Measurements from ENCODE around the gene INTS1. TPM values are rescaled to one million over a fixed set of nuclear protein-coding genes. Genes with fewer than 3 reads are reported as not detected.
A peak's percentile ranks its signal among the peaks of the same experiment; 100 is the strongest.

INTS1 gene
- polyA plus RNA-seq, 2 of the 4 experiments (the other 2 are of a cell fraction), result 14.6 to 48.1 TPM

DNA sequence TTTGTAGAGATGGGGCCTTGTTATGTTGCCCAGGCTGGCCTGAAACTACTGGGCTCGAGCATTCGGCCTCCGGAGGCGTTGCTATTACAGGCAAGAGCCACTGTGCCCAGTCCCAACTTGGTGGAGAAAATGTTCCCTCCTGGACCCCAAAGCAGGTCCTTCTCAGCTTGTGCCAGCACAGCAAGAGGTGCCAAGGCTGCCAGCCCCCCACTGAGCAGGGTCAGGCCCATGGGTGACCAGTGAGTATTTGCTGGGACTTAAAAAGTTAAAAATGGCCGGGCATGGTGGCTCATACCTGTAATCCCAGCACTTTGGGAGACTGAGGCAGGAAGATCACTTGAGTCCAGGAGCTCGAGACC, 30.9 kb upstream of the INTS1 start:
- CTCF ChIA-PET, result interaction anchor here (0.9 to 18.4 kb wide), 9 partner anchors 13 to 102 kb away, joined by 3 to 204 read pairs (median 4); partner anchors contain the start of gene TMEM184A
- H3K4me3 ChIP-seq, result peak overlapping the region; percentile 98; the same call in 2 of the 3 replicates
- H3K9me3 ChIP-seq, result no peaks in the 10 kb centered on the region
- ATAC-seq, result no peak
- no peak for DNase-seq (ENCODE audit: low read depth in 1 of 2, low spot score in 1 of 2)
- POLR2A ChIA-PET, result interaction anchor here (1.1 kb wide), 1 partner anchor 17 kb away, joined by 5 read pairs; no protein-coding TSS in a partner anchor
- H3K4me1 ChIP-seq, result peaks cover 57% of the 10 kb centered on the region
- 88% methylated on average over 6 of the region's 6 CpGs for WGBS (ENCODE audit: missing lambda C conversion rate)
- H3K4me2 ChIP-seq, result peak overlapping the region; percentile 98
- H3K27ac ChIP-seq, result peak overlapping the region; percentile 97 to 98
- no peak for FAIRE-seq
- peak; percentile 65; the same call in 1 of the 2 replicates for TF ChIP-seq POLR2AphosphoS2 (conservative IDR thresholded peaks at IDR 0.05; ENCODE audit: low read length)
- peak; percentile 80 for TF ChIP-seq HOXB13 (CRISPR knock-in tag; IDR thresholded peaks at IDR 0.05; ENCODE audit: low read depth)
- no peak for TF ChIP-seq POLR2A (IDR thresholded peaks at IDR 0.05; ENCODE audit: low read length)
- TF ChIP-seq CHD4 (IDR thresholded peaks at IDR 0.05; ENCODE audit: borderline replicate concordance), result no peak
- TF ChIP-seq FOSL2 (IDR thresholded peaks at IDR 0.05), result no peak
- no peak for TF ChIP-seq FOSL2 (CRISPR knock-in tag; IDR thresholded peaks at IDR 0.05)
- TF ChIP-seq ESRRA (IDR thresholded peaks at IDR 0.05; ENCODE audit: borderline replicate concordance, low read length), result no peak
- TF ChIP-seq JUN (IDR thresholded peaks at IDR 0.05), result peak in 1 of 2 experiments; percentile 36; a peak in 1 of 5 replicates
- TF ChIP-seq ZNF302 (CRISPR knock-in tag; IDR thresholded peaks at IDR 0.05), result 0 out of 2 replicates have a peak, but pooled peaks have one; percentile 38
- TF ChIP-seq EHF (CRISPR knock-in tag; IDR thresholded peaks at IDR 0.05), result 0 out of 2 replicates have a peak, but pooled peaks have one; percentile 67
- TF ChIP-seq BHLHE40 (IDR thresholded peaks at IDR 0.05; ENCODE audit: low read depth, low read length), result no peak
- no peak for TF ChIP-seq KDM1A (IDR thresholded peaks at IDR 0.05; ENCODE audit: low read depth)

DNA sequence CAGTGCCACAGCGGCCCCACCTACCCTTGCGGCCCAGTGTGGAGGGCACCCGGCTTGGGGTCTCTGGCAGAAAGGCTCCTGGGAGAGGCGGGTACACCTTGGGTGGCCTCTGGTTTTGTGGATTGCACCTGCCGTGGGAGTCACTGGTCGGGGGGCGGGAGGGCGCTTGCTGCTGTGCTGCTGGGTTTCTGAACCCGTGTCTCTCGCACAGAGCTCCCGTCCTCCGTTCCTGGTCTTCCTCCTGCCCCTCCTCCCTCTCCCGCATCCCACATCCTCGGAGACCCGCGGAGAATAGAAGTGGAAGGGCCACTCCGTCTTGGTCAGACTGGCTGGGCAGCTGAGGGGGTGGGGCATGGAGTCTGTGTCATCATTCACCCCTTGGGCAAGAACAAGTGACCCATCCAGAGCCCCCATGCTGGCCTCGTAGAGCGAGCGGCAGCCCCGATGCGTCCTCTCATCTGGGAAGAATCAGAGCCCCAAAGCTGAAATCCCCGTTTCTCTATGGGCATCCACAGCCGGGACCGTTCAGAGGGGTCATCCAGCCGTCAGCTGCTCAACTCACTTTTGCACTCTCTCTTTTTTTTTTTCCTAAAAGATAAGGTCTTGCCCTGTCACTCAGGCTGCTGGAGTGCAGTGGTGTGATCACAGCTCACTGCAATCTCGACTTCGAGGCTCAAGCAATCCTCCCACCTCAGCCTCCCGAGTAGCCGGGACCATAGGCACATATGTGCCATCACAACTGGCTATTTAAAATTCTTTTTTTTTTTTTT, 30.3 kb upstream of the INTS1 start:
- POLR2A ChIA-PET, result interaction anchor here (1.1 kb wide), 1 partner anchor 16 kb away, joined by 5 read pairs; no protein-coding TSS in a partner anchor
- H3K4me2 ChIP-seq, result peak overlapping the region; percentile 98
- ATAC-seq (no peak), FAIRE-seq (no peak), DNase-seq (ENCODE audit: low read depth in 1 of 2, low spot score in 1 of 2) (peak in 1 of 2 experiments; percentile 64)
- peak overlapping the region; percentile 97 to 98 for H3K27ac ChIP-seq
- CTCF ChIA-PET, result interaction anchor here (0.8 to 18.4 kb wide), 11 partner anchors 9 to 102 kb away, joined by 3 to 204 read pairs (median 5); partner anchors contain the start of gene TMEM184A
- H3K4me3 ChIP-seq, result peak overlapping the region; percentile 98
- no peaks in the 10 kb centered on the region for H3K9me3 ChIP-seq
- 66% methylated on average over 24 of the region's 30 CpGs for WGBS (ENCODE audit: missing lambda C conversion rate)
- TF ChIP-seq CHD2 (IDR thresholded peaks at IDR 0.05; ENCODE audit: low read length, partially characterized antibody), result no peak
- no peak for TF ChIP-seq PHF8 (IDR thresholded peaks at IDR 0.05; ENCODE audit: borderline replicate concordance, low read depth)
- no peak for TF ChIP-seq ZNF302 (CRISPR knock-in tag; IDR thresholded peaks at IDR 0.05)
- TF ChIP-seq RCOR1 (IDR thresholded peaks at IDR 0.05; ENCODE audit: low read depth, low read length), result no peak
- TF ChIP-seq KDM5A (IDR thresholded peaks at IDR 0.05), result no peak
- 0 out of 2 replicates have a peak, but pooled peaks have one; percentile 36 for TF ChIP-seq RARB (CRISPR knock-in tag; IDR thresholded peaks at IDR 0.05)
- no peak for TF ChIP-seq MAZ (IDR thresholded peaks at IDR 0.05; ENCODE audit: borderline replicate concordance, low read depth, low read length)
- no peak for TF ChIP-seq ZFP36 (IDR thresholded peaks at IDR 0.05; ENCODE audit: borderline replicate concordance, partially characterized antibody)
- TF ChIP-seq EHF (CRISPR knock-in tag; IDR thresholded peaks at IDR 0.05), result peak; percentile 61; the same call in 1 of the 2 replicates
- TF ChIP-seq HOXB5 (CRISPR knock-in tag; IDR thresholded peaks at IDR 0.05), result no peak
- no peak for TF ChIP-seq EP300 (IDR thresholded peaks at IDR 0.05)
- peak; percentile 70; the same call in 1 of the 2 replicates for TF ChIP-seq HEYL (CRISPR knock-in tag; IDR thresholded peaks at IDR 0.05)
- TF ChIP-seq MAFK (IDR thresholded peaks at IDR 0.05; ENCODE audit: partially characterized antibody), result no peak
- peak; percentile 23; the same call in 1 of the 2 replicates for TF ChIP-seq HOXA7 (CRISPR knock-in tag; IDR thresholded peaks at IDR 0.05)
- TF ChIP-seq MYC (IDR thresholded peaks at IDR 0.05; ENCODE audit: borderline replicate concordance, low read length), result no peak
- no peak for TF ChIP-seq ZSCAN20 (CRISPR knock-in tag; IDR thresholded peaks at IDR 0.05)
- TF ChIP-seq TFCP2L1 (CRISPR knock-in tag; IDR thresholded peaks at IDR 0.05), result 0 out of 2 replicates have a peak, but pooled peaks have one; percentile 25
- TF ChIP-seq, protein P1, sequence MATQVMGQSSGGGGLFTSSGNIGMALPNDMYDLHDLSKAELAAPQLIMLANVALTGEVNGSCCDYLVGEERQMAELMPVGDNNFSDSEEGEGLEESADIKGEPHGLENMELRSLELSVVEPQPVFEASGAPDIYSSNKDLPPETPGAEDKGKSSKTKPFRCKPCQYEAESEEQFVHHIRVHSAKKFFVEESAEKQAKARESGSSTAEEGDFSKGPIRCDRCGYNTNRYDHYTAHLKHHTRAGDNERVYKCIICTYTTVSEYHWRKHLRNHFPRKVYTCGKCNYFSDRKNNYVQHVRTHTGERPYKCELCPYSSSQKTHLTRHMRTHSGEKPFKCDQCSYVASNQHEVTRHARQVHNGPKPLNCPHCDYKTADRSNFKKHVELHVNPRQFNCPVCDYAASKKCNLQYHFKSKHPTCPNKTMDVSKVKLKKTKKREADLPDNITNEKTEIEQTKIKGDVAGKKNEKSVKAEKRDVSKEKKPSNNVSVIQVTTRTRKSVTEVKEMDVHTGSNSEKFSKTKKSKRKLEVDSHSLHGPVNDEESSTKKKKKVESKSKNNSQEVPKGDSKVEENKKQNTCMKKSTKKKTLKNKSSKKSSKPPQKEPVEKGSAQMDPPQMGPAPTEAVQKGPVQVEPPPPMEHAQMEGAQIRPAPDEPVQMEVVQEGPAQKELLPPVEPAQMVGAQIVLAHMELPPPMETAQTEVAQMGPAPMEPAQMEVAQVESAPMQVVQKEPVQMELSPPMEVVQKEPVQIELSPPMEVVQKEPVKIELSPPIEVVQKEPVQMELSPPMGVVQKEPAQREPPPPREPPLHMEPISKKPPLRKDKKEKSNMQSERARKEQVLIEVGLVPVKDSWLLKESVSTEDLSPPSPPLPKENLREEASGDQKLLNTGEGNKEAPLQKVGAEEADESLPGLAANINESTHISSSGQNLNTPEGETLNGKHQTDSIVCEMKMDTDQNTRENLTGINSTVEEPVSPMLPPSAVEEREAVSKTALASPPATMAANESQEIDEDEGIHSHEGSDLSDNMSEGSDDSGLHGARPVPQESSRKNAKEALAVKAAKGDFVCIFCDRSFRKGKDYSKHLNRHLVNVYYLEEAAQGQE (IDR thresholded peaks at IDR 0.05), result 0 out of 2 replicates have a peak, but pooled peaks have one; percentile 22
- H3K4me1 ChIP-seq, result peaks cover 57% of the 10 kb centered on the region

All from A549 (cell line).